GM23338 (cell line): ENCODE data around the gene TGFBR3. TPM values are rescaled to one million over a fixed set of nuclear protein-coding genes. Genes with fewer than 3 reads are reported as not detected.

ENCODE experiments used
- ATAC-seq: fragments of 200-7000 bp; cut with Tn5 transposase; 3 replicates; pipeline ENCODE4 v1.9.1; 2020
- DNase-seq: peaks from one replicate; pipeline ENCODE4 v3.0.0-alpha.2; 2015; ENCODE audit warnings: low spot score
- H2AFZ ChIP-seq: fragments of 200-600 bp; sonication (generic); 2 replicates; pipeline ENCODE4 v1.8.0; 2016; ENCODE audit warnings: antibody characterized with exemption, mild to moderate bottlenecking, moderate library complexity
- H3F3A ChIP-seq: fragments of 200-600 bp; sonication (generic); replicated peaks from 2 replicates; pipeline ENCODE4 v1.8.0; 2017; ENCODE audit warnings: antibody characterized with exemption, mixed run types, low read depth
- H3K27ac ChIP-seq: fragments of 200-600 bp; sonication (generic); 2 replicates; pipeline ENCODE4 v1.6.1; 2016; ENCODE audit warnings: low read depth
- H3K27me3 ChIP-seq: fragments of 200-600 bp; sonication (generic); 2 replicates; pipeline ENCODE4 v1.8.0; 2016; ENCODE audit warnings: mild to moderate bottlenecking, mixed run types, moderate library complexity; ENCODE audit not compliant: insufficient read depth
- H3K36me3 ChIP-seq: fragments of 200-600 bp; sonication (generic); 2 replicates; pipeline ENCODE4 v1.8.0; 2016; ENCODE audit warnings: mild to moderate bottlenecking; ENCODE audit not compliant: insufficient read depth
- H3K4me1 ChIP-seq: fragments of 200-600 bp; sonication (generic); 2 replicates; pipeline ENCODE4 v1.8.0; 2016; ENCODE audit warnings: mild to moderate bottlenecking, moderate library complexity; ENCODE audit not compliant: insufficient read depth
- H3K4me2 ChIP-seq: fragments of 200-600 bp; sonication (generic); 2 replicates; pipeline ENCODE4 v1.7.1; 2017; ENCODE audit warnings: mixed run types
- H3K4me3 ChIP-seq: fragments of 200-600 bp; sonication (generic); 2 replicates; pipeline ENCODE4 v1.6.1; 2016; ENCODE audit warnings: mixed run types
- H3K79me2 ChIP-seq: fragments of 200-600 bp; sonication (generic); replicated peaks from 2 replicates; pipeline ENCODE4 v1.8.0; 2017; ENCODE audit warnings: mild to moderate bottlenecking; ENCODE audit not compliant: insufficient read depth
- H3K9me2 ChIP-seq: fragments of 200-600 bp; sonication (generic); 2 replicates; pipeline ENCODE4 v1.8.0; 2017; ENCODE audit not compliant: insufficient read depth
- H4K20me1 ChIP-seq: fragments of 200-600 bp; sonication (generic); replicated peaks from 2 replicates; pipeline ENCODE4 v1.8.0; 2017; ENCODE audit warnings: mild to moderate bottlenecking; ENCODE audit not compliant: insufficient read depth
- H3K27ac Mint-ChIP-seq: 2 replicates; pipeline ENCODE4 v1.8.0; 2020; ENCODE audit warnings: inconsistent platforms, mild to moderate bottlenecking, moderate library complexity, mixed read lengths
- H3K27me3 Mint-ChIP-seq: 3 replicates; pipeline ENCODE4 v1.8.0; 2022; ENCODE audit warnings: low read depth, mild to moderate bottlenecking, moderate library complexity, mixed read lengths, inconsistent platforms; ENCODE audit not compliant: insufficient read depth, poor library complexity
- H3K36me3 Mint-ChIP-seq: 3 replicates; pipeline ENCODE4 v1.8.0; 2021; ENCODE audit warnings: low read depth, mild to moderate bottlenecking, inconsistent platforms, moderate library complexity, mixed read lengths
- H3K4me1 Mint-ChIP-seq: 3 replicates; pipeline ENCODE4 v1.8.0; 2020; ENCODE audit warnings: mild to moderate bottlenecking, inconsistent platforms, mixed read lengths
- H3K4me3 Mint-ChIP-seq: 3 replicates; pipeline ENCODE4 v1.8.0; 2021; ENCODE audit warnings: moderate library complexity, mild to moderate bottlenecking, inconsistent platforms, mixed read lengths
- H3K9me3 Mint-ChIP-seq: 3 replicates; pipeline ENCODE4 v1.8.0; 2020; ENCODE audit warnings: moderate library complexity, mild to moderate bottlenecking, inconsistent platforms, mixed read lengths
- CREB1 ChIP-seq: fragments of 250-450 bp; sonication (Bioruptor Pico); IDR thresholded peaks from 2 replicates; pipeline ENCODE4 v1.5.0; 2020; ENCODE audit warnings: low read depth, mild to moderate bottlenecking, moderate library complexity
- EZH2 ChIP-seq: fragments of 200-600 bp; sonication (generic); IDR thresholded peaks from one replicate; pipeline ENCODE4 v1.8.0; 2017; ENCODE audit warnings: antibody characterized with exemption, mild to moderate bottlenecking, low read depth; ENCODE audit not compliant: unreplicated experiment
- EZH2phosphoT487 ChIP-seq: fragments of 200-600 bp; sonication (generic); IDR thresholded peaks from one replicate; pipeline ENCODE4 v1.8.1; 2018; ENCODE audit warnings: antibody characterized with exemption; ENCODE audit not compliant: unreplicated experiment
- NANOG ChIP-seq: IDR thresholded peaks from 2 replicates; pipeline ENCODE4 v1.6.1; 2016; ENCODE audit warnings: antibody characterized with exemption, borderline replicate concordance
- ZNF114 ChIP-seq: fragments of 250-450 bp; sonication (Bioruptor Pico); IDR thresholded peaks from 2 replicates; pipeline ENCODE4 v1.5.0; 2020; ENCODE audit warnings: mild to moderate bottlenecking, moderate library complexity
- ZNF331 ChIP-seq: fragments of 250-450 bp; sonication (Bioruptor Pico); IDR thresholded peaks from 2 replicates; pipeline ENCODE4 v1.5.0; 2020; ENCODE audit warnings: low read depth, mild to moderate bottlenecking, moderate library complexity
- polyA plus RNA-seq: library from polyadenylated mRNA; unstranded; fragments of >200 nt; fragmentation: Nextera tagmentation; extraction: Ambion mirVana; gene quantifications from 2 replicates; pipeline ENCODE4 v1.2.1, GENCODE V29; 2016
- total RNA-seq: library from RNA; depleted of rRNA; stranded (reverse); fragments of >200 nt; shearing (Covaris generic); gene quantifications from 2 replicates; pipeline ENCODE4 v1.2.3, GENCODE V29; 2014
- TF ChIP-seq, protein P1 (sequence below): IDR thresholded peaks from one replicate; pipeline ENCODE4 v1.6.1; 2018; ENCODE audit warnings: antibody characterized with exemption; ENCODE audit not compliant: unreplicated experiment
- TF ChIP-seq, protein P2 (sequence below): IDR thresholded peaks from 2 replicates; pipeline ENCODE4 v1.6.1; 2016; ENCODE audit warnings: antibody characterized with exemption
- TF ChIP-seq, protein P3 (sequence below): fragments of 250-450 bp; sonication (Bioruptor Pico); IDR thresholded peaks from 2 replicates; pipeline ENCODE4 v1.5.0; 2020; ENCODE audit warnings: mild to moderate bottlenecking, moderate library complexity

TGFBR3 gene
- total and polyA plus RNA-seq, 2 experiments from 2014 or later, result 1.7 to 2.9 TPM

DNA sequence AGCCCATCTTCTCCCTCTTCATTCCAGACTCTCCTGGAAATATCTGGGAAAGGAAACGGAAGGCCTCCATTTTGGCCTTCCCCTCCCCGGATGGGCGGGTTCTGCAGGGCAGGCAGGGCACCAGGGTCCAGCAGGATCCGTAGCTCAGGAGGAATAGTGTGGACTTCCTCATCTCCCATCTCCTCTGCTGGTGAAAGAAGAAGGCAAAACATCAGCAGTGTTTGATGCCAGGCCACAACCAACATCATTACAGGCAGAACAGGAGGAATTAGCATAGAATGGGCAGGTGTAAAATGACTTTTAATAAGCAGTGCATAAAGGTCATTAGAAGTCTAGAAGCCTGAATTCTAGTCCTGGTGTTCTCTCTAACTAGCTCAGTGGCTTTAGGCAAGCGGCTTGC, 165.9 kb downstream of the TGFBR3 start (continued):
- TF ChIP-seq, protein P1, sequence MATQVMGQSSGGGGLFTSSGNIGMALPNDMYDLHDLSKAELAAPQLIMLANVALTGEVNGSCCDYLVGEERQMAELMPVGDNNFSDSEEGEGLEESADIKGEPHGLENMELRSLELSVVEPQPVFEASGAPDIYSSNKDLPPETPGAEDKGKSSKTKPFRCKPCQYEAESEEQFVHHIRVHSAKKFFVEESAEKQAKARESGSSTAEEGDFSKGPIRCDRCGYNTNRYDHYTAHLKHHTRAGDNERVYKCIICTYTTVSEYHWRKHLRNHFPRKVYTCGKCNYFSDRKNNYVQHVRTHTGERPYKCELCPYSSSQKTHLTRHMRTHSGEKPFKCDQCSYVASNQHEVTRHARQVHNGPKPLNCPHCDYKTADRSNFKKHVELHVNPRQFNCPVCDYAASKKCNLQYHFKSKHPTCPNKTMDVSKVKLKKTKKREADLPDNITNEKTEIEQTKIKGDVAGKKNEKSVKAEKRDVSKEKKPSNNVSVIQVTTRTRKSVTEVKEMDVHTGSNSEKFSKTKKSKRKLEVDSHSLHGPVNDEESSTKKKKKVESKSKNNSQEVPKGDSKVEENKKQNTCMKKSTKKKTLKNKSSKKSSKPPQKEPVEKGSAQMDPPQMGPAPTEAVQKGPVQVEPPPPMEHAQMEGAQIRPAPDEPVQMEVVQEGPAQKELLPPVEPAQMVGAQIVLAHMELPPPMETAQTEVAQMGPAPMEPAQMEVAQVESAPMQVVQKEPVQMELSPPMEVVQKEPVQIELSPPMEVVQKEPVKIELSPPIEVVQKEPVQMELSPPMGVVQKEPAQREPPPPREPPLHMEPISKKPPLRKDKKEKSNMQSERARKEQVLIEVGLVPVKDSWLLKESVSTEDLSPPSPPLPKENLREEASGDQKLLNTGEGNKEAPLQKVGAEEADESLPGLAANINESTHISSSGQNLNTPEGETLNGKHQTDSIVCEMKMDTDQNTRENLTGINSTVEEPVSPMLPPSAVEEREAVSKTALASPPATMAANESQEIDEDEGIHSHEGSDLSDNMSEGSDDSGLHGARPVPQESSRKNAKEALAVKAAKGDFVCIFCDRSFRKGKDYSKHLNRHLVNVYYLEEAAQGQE, result no peak
- TF ChIP-seq, protein P2, sequence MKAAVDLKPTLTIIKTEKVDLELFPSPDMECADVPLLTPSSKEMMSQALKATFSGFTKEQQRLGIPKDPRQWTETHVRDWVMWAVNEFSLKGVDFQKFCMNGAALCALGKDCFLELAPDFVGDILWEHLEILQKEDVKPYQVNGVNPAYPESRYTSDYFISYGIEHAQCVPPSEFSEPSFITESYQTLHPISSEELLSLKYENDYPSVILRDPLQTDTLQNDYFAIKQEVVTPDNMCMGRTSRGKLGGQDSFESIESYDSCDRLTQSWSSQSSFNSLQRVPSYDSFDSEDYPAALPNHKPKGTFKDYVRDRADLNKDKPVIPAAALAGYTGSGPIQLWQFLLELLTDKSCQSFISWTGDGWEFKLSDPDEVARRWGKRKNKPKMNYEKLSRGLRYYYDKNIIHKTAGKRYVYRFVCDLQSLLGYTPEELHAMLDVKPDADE, result no peak
- no peak for TF ChIP-seq EZH2phosphoT487

DNA sequence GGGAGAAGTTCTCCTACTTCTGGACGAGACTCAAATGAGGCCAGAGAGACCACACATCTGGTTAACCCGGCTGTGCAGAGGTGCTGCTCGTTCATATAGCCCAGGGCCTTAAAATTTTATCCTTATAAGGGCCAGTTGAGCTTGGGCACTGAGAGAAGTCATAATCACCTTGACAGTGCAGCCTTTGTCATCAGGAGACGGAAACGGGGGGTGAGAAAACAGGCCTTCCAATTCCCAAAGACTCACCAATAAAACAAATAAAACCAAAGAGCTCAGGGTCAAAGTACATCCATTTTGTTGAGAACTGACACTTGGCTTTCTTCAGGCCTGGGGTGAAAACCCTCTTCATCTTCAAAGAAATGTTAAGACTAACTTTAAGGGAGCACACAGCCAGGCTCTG, 167.1 kb downstream of the TGFBR3 start:
- H3K27me3 Mint-ChIP-seq, result no peaks in the 10 kb centered on the region
- no peak overlapping the region for H3K27ac Mint-ChIP-seq
- no peaks in the 10 kb centered on the region for H3K4me1 ChIP-seq
- H2AFZ ChIP-seq, result no peak overlapping the region
- no peaks in the 10 kb centered on the region for H3K36me3 Mint-ChIP-seq
- no peaks in the 10 kb centered on the region for H3K79me2 ChIP-seq
- H3K9me2 ChIP-seq, result 0 out of 2 replicates have a peak, but pooled peaks cover 4% of the 10 kb centered on the region
- H3K4me3 ChIP-seq, result no peak overlapping the region
- H4K20me1 ChIP-seq, result no peaks in the 10 kb centered on the region
- no peaks in the 10 kb centered on the region for H3F3A ChIP-seq
- H3K27ac ChIP-seq, result no peak overlapping the region
- H3K36me3 ChIP-seq, result no peaks in the 10 kb centered on the region
- H3K4me3 Mint-ChIP-seq, result no peak overlapping the region
- H3K4me1 Mint-ChIP-seq, result peaks cover 10% of the 10 kb centered on the region; the same call in 2 of the 3 replicates
- ATAC-seq, result no peak
- H3K4me2 ChIP-seq, result no peak overlapping the region
- no peak for DNase-seq
- no peaks in the 10 kb centered on the region for H3K27me3 ChIP-seq
- no peaks in the 10 kb centered on the region for H3K9me3 Mint-ChIP-seq
- TF ChIP-seq, protein P1, result no peak
- TF ChIP-seq NANOG, result no peak
- TF ChIP-seq, protein P2, result no peak
- TF ChIP-seq, protein P3, sequence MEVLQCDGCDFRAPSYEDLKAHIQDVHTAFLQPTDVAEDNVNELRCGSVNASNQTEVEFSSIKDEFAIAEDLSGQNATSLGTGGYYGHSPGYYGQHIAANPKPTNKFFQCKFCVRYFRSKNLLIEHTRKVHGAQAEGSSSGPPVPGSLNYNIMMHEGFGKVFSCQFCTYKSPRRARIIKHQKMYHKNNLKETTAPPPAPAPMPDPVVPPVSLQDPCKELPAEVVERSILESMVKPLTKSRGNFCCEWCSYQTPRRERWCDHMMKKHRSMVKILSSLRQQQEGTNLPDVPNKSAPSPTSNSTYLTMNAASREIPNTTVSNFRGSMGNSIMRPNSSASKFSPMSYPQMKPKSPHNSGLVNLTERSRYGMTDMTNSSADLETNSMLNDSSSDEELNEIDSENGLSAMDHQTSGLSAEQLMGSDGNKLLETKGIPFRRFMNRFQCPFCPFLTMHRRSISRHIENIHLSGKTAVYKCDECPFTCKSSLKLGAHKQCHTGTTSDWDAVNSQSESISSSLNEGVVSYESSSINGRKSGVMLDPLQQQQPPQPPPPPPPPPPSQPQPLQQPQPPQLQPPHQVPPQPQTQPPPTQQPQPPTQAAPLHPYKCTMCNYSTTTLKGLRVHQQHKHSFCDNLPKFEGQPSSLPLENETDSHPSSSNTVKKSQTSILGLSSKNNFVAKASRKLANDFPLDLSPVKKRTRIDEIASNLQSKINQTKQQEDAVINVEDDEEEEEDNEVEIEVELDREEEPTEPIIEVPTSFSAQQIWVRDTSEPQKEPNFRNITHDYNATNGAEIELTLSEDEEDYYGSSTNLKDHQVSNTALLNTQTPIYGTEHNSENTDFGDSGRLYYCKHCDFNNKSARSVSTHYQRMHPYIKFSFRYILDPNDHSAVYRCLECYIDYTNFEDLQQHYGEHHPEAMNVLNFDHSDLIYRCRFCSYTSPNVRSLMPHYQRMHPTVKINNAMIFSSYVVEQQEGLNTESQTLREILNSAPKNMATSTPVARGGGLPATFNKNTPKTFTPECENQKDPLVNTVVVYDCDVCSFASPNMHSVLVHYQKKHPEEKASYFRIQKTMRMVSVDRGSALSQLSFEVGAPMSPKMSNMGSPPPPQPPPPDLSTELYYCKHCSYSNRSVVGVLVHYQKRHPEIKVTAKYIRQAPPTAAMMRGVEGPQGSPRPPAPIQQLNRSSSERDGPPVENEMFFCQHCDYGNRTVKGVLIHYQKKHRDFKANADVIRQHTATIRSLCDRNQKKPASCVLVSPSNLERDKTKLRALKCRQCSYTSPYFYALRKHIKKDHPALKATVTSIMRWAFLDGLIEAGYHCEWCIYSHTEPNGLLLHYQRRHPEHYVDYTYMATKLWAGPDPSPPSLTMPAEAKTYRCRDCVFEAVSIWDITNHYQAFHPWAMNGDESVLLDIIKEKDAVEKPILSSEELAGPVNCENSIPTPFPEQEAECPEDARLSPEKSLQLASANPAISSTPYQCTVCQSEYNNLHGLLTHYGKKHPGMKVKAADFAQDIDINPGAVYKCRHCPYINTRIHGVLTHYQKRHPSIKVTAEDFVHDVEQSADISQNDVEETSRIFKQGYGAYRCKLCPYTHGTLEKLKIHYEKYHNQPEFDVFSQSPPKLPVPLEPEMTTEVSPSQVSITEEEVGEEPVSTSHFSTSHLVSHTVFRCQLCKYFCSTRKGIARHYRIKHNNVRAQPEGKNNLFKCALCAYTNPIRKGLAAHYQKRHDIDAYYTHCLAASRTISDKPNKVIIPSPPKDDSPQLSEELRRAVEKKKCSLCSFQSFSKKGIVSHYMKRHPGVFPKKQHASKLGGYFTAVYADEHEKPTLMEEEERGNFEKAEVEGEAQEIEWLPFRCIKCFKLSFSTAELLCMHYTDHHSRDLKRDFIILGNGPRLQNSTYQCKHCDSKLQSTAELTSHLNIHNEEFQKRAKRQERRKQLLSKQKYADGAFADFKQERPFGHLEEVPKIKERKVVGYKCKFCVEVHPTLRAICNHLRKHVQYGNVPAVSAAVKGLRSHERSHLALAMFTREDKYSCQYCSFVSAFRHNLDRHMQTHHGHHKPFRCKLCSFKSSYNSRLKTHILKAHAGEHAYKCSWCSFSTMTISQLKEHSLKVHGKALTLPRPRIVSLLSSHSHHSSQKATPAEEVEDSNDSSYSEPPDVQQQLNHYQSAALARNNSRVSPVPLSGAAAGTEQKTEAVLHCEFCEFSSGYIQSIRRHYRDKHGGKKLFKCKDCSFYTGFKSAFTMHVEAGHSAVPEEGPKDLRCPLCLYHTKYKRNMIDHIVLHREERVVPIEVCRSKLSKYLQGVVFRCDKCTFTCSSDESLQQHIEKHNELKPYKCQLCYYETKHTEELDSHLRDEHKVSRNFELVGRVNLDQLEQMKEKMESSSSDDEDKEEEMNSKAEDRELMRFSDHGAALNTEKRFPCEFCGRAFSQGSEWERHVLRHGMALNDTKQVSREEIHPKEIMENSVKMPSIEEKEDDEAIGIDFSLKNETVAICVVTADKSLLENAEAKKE (CRISPR knock-in tag), result no peak
- no peak for TF ChIP-seq EZH2
- no peak for TF ChIP-seq ZNF114
- TF ChIP-seq ZNF331, result no peak
- TF ChIP-seq CREB1 (CRISPR knock-in tag), result no peak
